Endometrial microvascular endothelial cells (primary cell): Measurements from ENCODE around the gene JAKMIP1. TPM values are rescaled to one million over a fixed set of nuclear protein-coding genes. Genes with fewer than 3 reads are reported as not detected.

Experiments
- in situ Hi-C: cut with HindIII; loops from 2 replicates; pipeline ENCODE4 v1.10.0; 2017; ENCODE audit warnings: low sequenced_read_pairs, low pct_unique_long_range_greater_than_20kb; ENCODE audit errors: inconsistent ontology term
- total RNA-seq: library from RNA; depleted of rRNA; stranded (reverse); fragments of >200 nt; gene quantifications from one replicate; pipeline ENCODE4 v1.2.3, GENCODE V29; 2015; ENCODE audit errors: inconsistent ontology term

Gene JAKMIP1
- total RNA-seq, 1 donor from 2014 or later = not detected

GRCh38 chr4:6126971-6127745 lies 73.2 kb downstream of the JAKMIP1 start:
- in situ Hi-C loops = no loop called here

- in situ Hi-C loops = no loop called here
Observed at GRCh38 chr4:6125103-6125651, 75.2 kb downstream of the JAKMIP1 start.

- in situ Hi-C loops = no loop called here
Observed at GRCh38 chr4:6124386-6125102, 75.8 kb downstream of the JAKMIP1 start.

GRCh38 chr4:6123976-6124375 lies 76.4 kb downstream of the JAKMIP1 start:
- in situ Hi-C loops = no loop called here

- in situ Hi-C loops = no loop called here
Observed at GRCh38 chr4:6123541-6123940, 76.8 kb downstream of the JAKMIP1 start.

GRCh38 chr4:6123116-6123515 lies 77.2 kb downstream of the JAKMIP1 start:
- in situ Hi-C loops = no loop called here

GRCh38 chr4:6122496-6122895 lies 77.9 kb downstream of the JAKMIP1 start:
- in situ Hi-C loops = no loop called here

- in situ Hi-C loops = no loop called here
Observed at GRCh38 chr4:6121941-6122340, 78.4 kb downstream of the JAKMIP1 start.

- in situ Hi-C loops = no loop called here
Observed at GRCh38 chr4:6121276-6121850, 79.0 kb downstream of the JAKMIP1 start.

GRCh38 chr4:6120361-6120760 lies 80.0 kb downstream of the JAKMIP1 start:
- in situ Hi-C loops = no loop called here

GRCh38 chr4:6119507-6120020 lies 80.8 kb downstream of the JAKMIP1 start:
- in situ Hi-C loops = no loop called here

GRCh38 chr4:6118201-6118600 lies 82.1 kb downstream of the JAKMIP1 start:
- in situ Hi-C loops = no loop called here

- in situ Hi-C loops = no loop called here
Observed at GRCh38 chr4:6116696-6117285, 83.6 kb downstream of the JAKMIP1 start.

- in situ Hi-C loops = no loop called here
Observed at GRCh38 chr4:6115746-6116586, 84.4 kb downstream of the JAKMIP1 start.

- in situ Hi-C loops = no loop called here
Observed at GRCh38 chr4:6115342-6115741, 85.0 kb downstream of the JAKMIP1 start.

GRCh38 chr4:6114601-6115000 lies 85.7 kb downstream of the JAKMIP1 start:
- in situ Hi-C loops = no loop called here

GRCh38 chr4:6114181-6114580 lies 86.2 kb downstream of the JAKMIP1 start:
- in situ Hi-C loops = no loop called here

- in situ Hi-C loops = no loop called here
Observed at GRCh38 chr4:6113641-6114040, 86.7 kb downstream of the JAKMIP1 start.
